IPS-18a (cell line): Measurements from ENCODE around the gene OPTC.

Experiments used
- H3K27ac ChIP-seq: one replicate; pipeline ENCODE4 v1.5.1; 2013; ENCODE audit warnings: low read length
- H3K27me3 ChIP-seq: one replicate; pipeline ENCODE4 v1.6.1; 2013; ENCODE audit warnings: mild to moderate bottlenecking, low read length; ENCODE audit not compliant: control insufficient read depth, insufficient read depth
- H3K36me3 ChIP-seq: one replicate; pipeline ENCODE4 v1.6.1; 2013; ENCODE audit warnings: low read depth, low read length; ENCODE audit not compliant: control insufficient read depth
- H3K4me1 ChIP-seq: one replicate; pipeline ENCODE4 v1.6.1; 2013; ENCODE audit warnings: low read depth, low read length; ENCODE audit not compliant: control insufficient read depth
- H3K4me3 ChIP-seq: one replicate; pipeline ENCODE4 v1.5.1; 2013; ENCODE audit warnings: low read length
- H3K9ac ChIP-seq: one replicate; pipeline ENCODE4 v1.6.1; 2013; ENCODE audit warnings: mild to moderate bottlenecking, low read length, moderate library complexity
- H3K9me3 ChIP-seq: one replicate; pipeline ENCODE4 v1.6.1; 2013; ENCODE audit warnings: low read depth, low read length; ENCODE audit not compliant: control insufficient read depth

Gene OPTC

GRCh38 chr1:203478986-203479385 lies 15.0 kb upstream of the OPTC start:
- Histone ChIP-seq H3K4me1 (peaks cover 12% of the 10 kb centered on the region), H3K36me3 (no peaks in the 10 kb centered on the region), H3K9me3 (no peaks in the 10 kb centered on the region), H3K9ac (no peak overlapping the region), H3K27ac (no peak overlapping the region), H3K27me3 (no peaks in the 10 kb centered on the region), H3K4me3 (no peak overlapping the region)

- H3K4me3 ChIP-seq = no peak overlapping the region
- peaks cover 12% of the 10 kb centered on the region for H3K4me1 ChIP-seq
- no peaks in the 10 kb centered on the region for H3K27me3 ChIP-seq
- no peaks in the 10 kb centered on the region for H3K9me3 ChIP-seq
- H3K27ac ChIP-seq = no peak overlapping the region
- no peak overlapping the region for H3K9ac ChIP-seq
- no peaks in the 10 kb centered on the region for H3K36me3 ChIP-seq
These were observed 14.3 kb upstream of the OPTC start for GRCh38 chr1:203479646-203480045.

GRCh38 chr1:203480084-203480483 lies 13.9 kb upstream of the OPTC start:
- no peaks in the 10 kb centered on the region for H3K27me3 ChIP-seq
- H3K9ac ChIP-seq = no peak overlapping the region
- H3K4me3 ChIP-seq = no peak overlapping the region
- H3K27ac ChIP-seq = no peak overlapping the region
- no peaks in the 10 kb centered on the region for H3K9me3 ChIP-seq
- H3K36me3 ChIP-seq = no peaks in the 10 kb centered on the region
- peaks cover 9% of the 10 kb centered on the region for H3K4me1 ChIP-seq

GRCh38 chr1:203480525-203481084 lies 13.3 kb upstream of the OPTC start:
- no peak overlapping the region for H3K27ac ChIP-seq
- H3K4me3 ChIP-seq = no peak overlapping the region
- H3K27me3 ChIP-seq = no peaks in the 10 kb centered on the region
- H3K4me1 ChIP-seq = peaks cover 6% of the 10 kb centered on the region
- no peaks in the 10 kb centered on the region for H3K9me3 ChIP-seq
- no peaks in the 10 kb centered on the region for H3K36me3 ChIP-seq
- H3K9ac ChIP-seq = no peak overlapping the region

GRCh38 chr1:203481196-203481595 lies 12.8 kb upstream of the OPTC start:
- Histone ChIP-seq H3K9ac (no peak overlapping the region), H3K36me3 (no peaks in the 10 kb centered on the region), H3K27ac (no peak overlapping the region), H3K4me3 (no peak overlapping the region), H3K27me3 (no peaks in the 10 kb centered on the region), H3K9me3 (no peaks in the 10 kb centered on the region), H3K4me1 (peaks cover 1% of the 10 kb centered on the region)

- Histone ChIP-seq H3K9me3 (no peaks in the 10 kb centered on the region), H3K9ac (peak overlapping the region; percentile 47), H3K36me3 (no peaks in the 10 kb centered on the region), H3K4me1 (peaks cover 14% of the 10 kb centered on the region), H3K4me3 (peak overlapping the region; percentile 55), H3K27ac (peak overlapping the region; percentile 21), H3K27me3 (no peaks in the 10 kb centered on the region)
These were observed 7.2 kb upstream of the OPTC start for GRCh38 chr1:203486618-203487370.

GRCh38 chr1:203488539-203488938 lies 5.4 kb upstream of the OPTC start:
- no peak overlapping the region for H3K9ac ChIP-seq
- H3K27me3 ChIP-seq = no peaks in the 10 kb centered on the region
- no peak overlapping the region for H3K4me3 ChIP-seq
- H3K4me1 ChIP-seq = peaks cover 23% of the 10 kb centered on the region
- H3K27ac ChIP-seq = no peak overlapping the region
- H3K36me3 ChIP-seq = no peaks in the 10 kb centered on the region
- no peaks in the 10 kb centered on the region for H3K9me3 ChIP-seq

- peaks cover 31% of the 10 kb centered on the region for H3K4me1 ChIP-seq
- no peaks in the 10 kb centered on the region for H3K27me3 ChIP-seq
- no peak overlapping the region for H3K27ac ChIP-seq
- no peaks in the 10 kb centered on the region for H3K9me3 ChIP-seq
- H3K9ac ChIP-seq = no peak overlapping the region
- no peak overlapping the region for H3K4me3 ChIP-seq
- H3K36me3 ChIP-seq = no peaks in the 10 kb centered on the region
These were observed 3.3 kb upstream of the OPTC start for GRCh38 chr1:203490607-203491006.

GRCh38 chr1:203491664-203492063 lies 2.3 kb upstream of the OPTC start:
- Histone ChIP-seq H3K4me1 (peaks cover 31% of the 10 kb centered on the region), H3K27ac (no peak overlapping the region), H3K27me3 (no peaks in the 10 kb centered on the region), H3K9ac (no peak overlapping the region), H3K36me3 (no peaks in the 10 kb centered on the region), H3K4me3 (peak overlapping the region; percentile 7), H3K9me3 (no peaks in the 10 kb centered on the region)

- H3K27me3 ChIP-seq = no peaks in the 10 kb centered on the region
- peak overlapping the region; percentile 7 for H3K4me3 ChIP-seq
- no peaks in the 10 kb centered on the region for H3K9me3 ChIP-seq
- H3K27ac ChIP-seq = no peak overlapping the region
- H3K9ac ChIP-seq = no peak overlapping the region
- H3K36me3 ChIP-seq = no peaks in the 10 kb centered on the region
- peaks cover 27% of the 10 kb centered on the region for H3K4me1 ChIP-seq
These were observed 1.7 kb upstream of the OPTC start for GRCh38 chr1:203492082-203492747.

GRCh38 chr1:203492748-203493130 lies 1.2 kb upstream of the OPTC start:
- H3K36me3 ChIP-seq = no peaks in the 10 kb centered on the region
- no peak overlapping the region for H3K4me3 ChIP-seq
- no peaks in the 10 kb centered on the region for H3K27me3 ChIP-seq
- peaks cover 26% of the 10 kb centered on the region for H3K4me1 ChIP-seq
- no peaks in the 10 kb centered on the region for H3K9me3 ChIP-seq
- H3K27ac ChIP-seq = no peak overlapping the region
- H3K9ac ChIP-seq = no peak overlapping the region

- Histone ChIP-seq H3K27ac (no peak overlapping the region), H3K9me3 (no peaks in the 10 kb centered on the region)
These were observed 1.9 kb downstream of the OPTC start for GRCh38 chr1:203495845-203496244.

More at GRCh38 chr1:203495845-203496244, 1.9 kb downstream of the OPTC start:
- Histone ChIP-seq H3K4me3 (no peak overlapping the region), H3K27me3 (no peaks in the 10 kb centered on the region), H3K36me3 (no peaks in the 10 kb centered on the region), H3K4me1 (peaks cover 25% of the 10 kb centered on the region), H3K9ac (no peak overlapping the region)
